Transverse colon (tissue), 4 donors: ENCODE data around the gene OOSP1. TPM values are rescaled to one million over a fixed set of nuclear protein-coding genes. Genes with fewer than 3 reads are reported as not detected.

Experiments
- DNase-seq: peaks from one replicate; pipeline ENCODE4 v3.0.0-alpha.2; 2019
- H3K27ac ChIP-seq, 4 donors: fragments of 200-600 bp; sonication (generic); 2 replicates each; pipeline ENCODE4 v1.5.1; 2016 to 2018; ENCODE audit warnings: inconsistent platforms in 4 of 4
- H3K27me3 ChIP-seq: fragments of 200-600 bp; sonication (generic); 2 replicates; pipeline ENCODE4 v1.5.1; 2017; ENCODE audit warnings: inconsistent platforms
- H3K36me3 ChIP-seq, 4 donors: fragments of 200-600 bp; sonication (generic); 2 replicates each; pipeline ENCODE4 v1.5.1; 2017 to 2019; ENCODE audit warnings: inconsistent platforms in 4 of 4
- H3K4me1 ChIP-seq, 4 donors: fragments of 200-600 bp; sonication (generic); 2 replicates each; pipeline ENCODE4 v1.5.1; 2017 to 2020; ENCODE audit warnings: inconsistent platforms in 4 of 4
- H3K4me3 ChIP-seq, 4 donors: fragments of 200-600 bp; sonication (generic); 1 replicate in 1 of 4; 2 replicates in 3 of 4; pipeline versions ENCODE4 v1.5.1 to v1.6.1; 2017 to 2019; ENCODE audit warnings: inconsistent platforms in 4 of 4
- H3K9me3 ChIP-seq, 2 donors: fragments of 200-600 bp; sonication (generic); 2 replicates each; pipeline ENCODE4 v1.5.1; 2017 to 2019; ENCODE audit warnings: inconsistent platforms in 2 of 2
- EP300 ChIP-seq: sonication (generic); formaldehyde crosslinking; IDR thresholded peaks from one replicate; pipeline ENCODE4 v1.6.1; 2017; ENCODE audit warnings: antibody characterized with exemption, low read depth
- POLR2A ChIP-seq: fragments of 450-650 bp; IDR thresholded peaks from one replicate; pipeline ENCODE4 v1.6.1; 2016; ENCODE audit warnings: antibody characterized with exemption, mild to moderate bottlenecking, moderate library complexity
- POLR2AphosphoS5 ChIP-seq, 3 donors: sonication (generic); formaldehyde crosslinking; IDR thresholded peaks; one replicate each; pipeline ENCODE4 v1.6.1; 2016; ENCODE audit warnings: antibody characterized with exemption in 3 of 3
- WGBS, 2 donors: methylation state at CpG; one replicate each; pipeline ENCODE4 v1.1.5; 2018; ENCODE audit warnings: low coverage in 1 of 2; 5-methylcytosine and 5-hydroxymethylcytosine counted together
- in situ Hi-C, 4 donors: fragments of 200-750 bp; cut with MboI; loops; one replicate each; pipeline versions ENCODE4 v1.15.0 to v1.15.1; 2017; ENCODE audit warnings: low sequenced_read_pairs in 3 of 4, low pct_ligation_motif_present in 1 of 4, low pct_unique_long_range_greater_than_20kb in 1 of 4
- intact Hi-C: fragments of 100-400 bp; cut with DNase I; formaldehyde crosslinking; loops from one replicate; pipeline ENCODE4 v1.15.1; 2023; ENCODE audit warnings: low total_unique reads
- total RNA-seq, 4 donors: library from RNA; depleted of rRNA; stranded (reverse); fragments of >200 nt; gene quantifications; one replicate each; pipeline ENCODE4 v1.1.0, GENCODE V29; 2016
- TF ChIP-seq, protein P1 (sequence below), 5 experiments: fragments of 200-600 bp in 3 of 5; fragments of 450-650 bp in 2 of 5; sonication (generic) in 3 of 5; IDR thresholded peaks; 1 replicate in 2 of 5; 2 replicates in 3 of 5; pipeline ENCODE4 v1.5.1; 2016 to 2017; ENCODE audit warnings: antibody characterized with exemption in 5 of 5, inconsistent platforms in 3 of 5, mild to moderate bottlenecking in 2 of 5, moderate library complexity in 1 of 5

OOSP1 gene
- total RNA-seq, 4 donors from 2014 or later, result not detected

DNA sequence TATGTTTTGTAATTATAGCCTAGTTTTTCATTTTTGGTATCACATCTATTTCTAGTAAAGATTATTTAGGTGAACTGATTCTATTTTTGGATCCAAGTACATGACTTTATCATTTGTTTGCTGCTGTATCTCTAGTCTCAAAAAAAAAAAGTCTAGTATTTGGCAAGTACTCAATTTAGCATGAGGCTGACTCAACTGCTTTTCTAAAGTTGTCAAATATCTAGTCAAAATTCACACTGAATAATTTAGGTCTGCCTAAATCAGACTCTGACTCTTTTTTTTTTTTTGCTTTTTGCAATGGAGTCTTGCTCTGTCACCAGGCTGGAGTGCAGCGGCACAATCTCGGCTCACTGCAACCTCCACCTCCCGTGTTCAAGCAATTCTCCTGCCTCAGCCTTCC lies 28.0 kb downstream of the OOSP1 start:
- Histone ChIP-seq H3K27ac (no peak overlapping the region), H3K4me3 (no peak overlapping the region), H3K4me1 (peaks cover 0 to 17% (median 5%) of the 10 kb centered on the region in 4 donors), H3K36me3 (no peaks in the 10 kb centered on the region), H3K9me3 (no peaks in the 10 kb centered on the region), H3K27me3 (no peaks in the 10 kb centered on the region)
- 90 to 100% methylated on average over 3 of the region's 3 CpGs for WGBS, 2 donors
- DNase-seq, result no peak
- TF ChIP-seq EP300, result no peak
- TF ChIP-seq, protein P1, sequence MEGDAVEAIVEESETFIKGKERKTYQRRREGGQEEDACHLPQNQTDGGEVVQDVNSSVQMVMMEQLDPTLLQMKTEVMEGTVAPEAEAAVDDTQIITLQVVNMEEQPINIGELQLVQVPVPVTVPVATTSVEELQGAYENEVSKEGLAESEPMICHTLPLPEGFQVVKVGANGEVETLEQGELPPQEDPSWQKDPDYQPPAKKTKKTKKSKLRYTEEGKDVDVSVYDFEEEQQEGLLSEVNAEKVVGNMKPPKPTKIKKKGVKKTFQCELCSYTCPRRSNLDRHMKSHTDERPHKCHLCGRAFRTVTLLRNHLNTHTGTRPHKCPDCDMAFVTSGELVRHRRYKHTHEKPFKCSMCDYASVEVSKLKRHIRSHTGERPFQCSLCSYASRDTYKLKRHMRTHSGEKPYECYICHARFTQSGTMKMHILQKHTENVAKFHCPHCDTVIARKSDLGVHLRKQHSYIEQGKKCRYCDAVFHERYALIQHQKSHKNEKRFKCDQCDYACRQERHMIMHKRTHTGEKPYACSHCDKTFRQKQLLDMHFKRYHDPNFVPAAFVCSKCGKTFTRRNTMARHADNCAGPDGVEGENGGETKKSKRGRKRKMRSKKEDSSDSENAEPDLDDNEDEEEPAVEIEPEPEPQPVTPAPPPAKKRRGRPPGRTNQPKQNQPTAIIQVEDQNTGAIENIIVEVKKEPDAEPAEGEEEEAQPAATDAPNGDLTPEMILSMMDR (IDR thresholded peaks at IDR 0.05), result no peak
- no peak for TF ChIP-seq POLR2A
- no peak for TF ChIP-seq POLR2AphosphoS5 (IDR thresholded peaks at IDR 0.05)
- in situ Hi-C loops, result no loop called here
- intact Hi-C loops, result no loop called here

DNA sequence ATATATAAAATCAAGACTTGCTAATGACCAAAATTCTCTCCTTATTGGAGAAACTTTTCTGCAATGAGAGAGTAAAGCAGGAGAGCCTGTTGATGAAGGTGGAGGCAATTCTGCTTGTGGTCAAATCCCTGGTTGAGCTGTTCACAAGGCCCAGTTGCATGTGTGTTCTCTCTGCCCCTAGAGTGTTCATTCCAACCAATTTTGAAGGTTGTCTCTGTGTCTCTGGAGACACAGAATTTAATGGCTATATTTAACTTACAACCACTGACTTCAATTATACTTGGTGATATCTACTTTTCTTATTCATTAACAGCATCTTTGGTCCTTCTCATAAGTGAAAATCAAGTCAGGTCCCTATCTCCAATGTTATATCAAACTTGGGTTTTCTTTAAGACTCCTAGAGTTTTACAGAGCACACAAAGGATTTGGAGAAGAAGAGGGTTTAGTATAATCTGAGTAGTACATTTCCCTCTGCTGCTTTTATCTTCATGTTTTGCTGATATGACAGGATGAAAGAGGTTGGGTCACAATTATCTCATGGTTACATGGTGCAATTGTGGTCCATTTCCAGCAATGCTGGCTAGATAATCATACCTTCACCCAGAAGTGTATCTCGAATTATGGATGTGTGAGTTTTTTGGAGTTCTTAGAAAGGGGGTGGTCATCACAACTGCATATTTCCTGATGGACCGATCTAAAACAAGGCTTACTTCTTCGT lies 29.6 kb downstream of the OOSP1 start:
- H3K4me1 ChIP-seq, result peaks cover 0 to 6% (median 2%) of the 10 kb centered on the region in 4 donors
- WGBS, 2 donors, result 92 to 93% methylated on average over 3 of the region's 3 CpGs
- H3K4me3 ChIP-seq, result no peak overlapping the region
- H3K27me3 ChIP-seq, result no peaks in the 10 kb centered on the region
- no peaks in the 10 kb centered on the region for H3K36me3 ChIP-seq
- intact Hi-C loops (no loop called here), in situ Hi-C loops (no loop called here)
- DNase-seq, result no peak
- no peaks in the 10 kb centered on the region for H3K9me3 ChIP-seq
- TF ChIP-seq, protein P1 (IDR thresholded peaks at IDR 0.05), result no peak
- TF ChIP-seq POLR2A, result no peak
- TF ChIP-seq POLR2AphosphoS5 (IDR thresholded peaks at IDR 0.05), result no peak
- no peak overlapping the region for H3K27ac ChIP-seq

DNA sequence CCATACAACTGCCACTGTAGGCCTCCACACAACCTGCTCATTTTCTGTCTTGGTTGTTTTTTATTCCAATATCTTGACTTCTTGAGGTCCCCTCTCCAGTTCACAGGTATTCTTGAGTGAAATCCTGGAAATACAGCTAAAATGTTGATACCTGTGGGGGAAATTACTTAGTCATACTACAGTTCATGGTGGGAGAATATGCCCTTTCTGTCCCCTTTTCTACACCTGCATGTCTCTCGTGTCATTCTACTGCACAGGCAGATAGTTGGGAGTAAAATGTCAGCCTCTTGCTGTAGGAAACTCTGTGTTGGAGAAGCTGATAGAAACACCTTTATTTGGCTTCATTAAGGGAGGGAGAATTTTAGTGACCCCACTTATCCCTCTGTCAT lies 30.2 kb downstream of the OOSP1 start:
- no peaks in the 10 kb centered on the region for H3K36me3 ChIP-seq
- no peak overlapping the region for H3K27ac ChIP-seq
- in situ Hi-C loops, result no loop called here
- WGBS, 2 donors, result 62 to 90% methylated on average over 1 of the region's 1 CpG
- peaks cover 0 to under 1% (median 0%) of the 10 kb centered on the region in 4 donors for H3K4me1 ChIP-seq
- TF ChIP-seq EP300 (no peak), POLR2AphosphoS5 (IDR thresholded peaks at IDR 0.05) (no peak), POLR2A (no peak)
- TF ChIP-seq, protein P1 (IDR thresholded peaks at IDR 0.05), result no peak
- intact Hi-C loops, result no loop called here
- no peaks in the 10 kb centered on the region for H3K9me3 ChIP-seq
- no peak for DNase-seq
- H3K27me3 ChIP-seq, result no peaks in the 10 kb centered on the region
- H3K4me3 ChIP-seq, result no peak overlapping the region

DNA sequence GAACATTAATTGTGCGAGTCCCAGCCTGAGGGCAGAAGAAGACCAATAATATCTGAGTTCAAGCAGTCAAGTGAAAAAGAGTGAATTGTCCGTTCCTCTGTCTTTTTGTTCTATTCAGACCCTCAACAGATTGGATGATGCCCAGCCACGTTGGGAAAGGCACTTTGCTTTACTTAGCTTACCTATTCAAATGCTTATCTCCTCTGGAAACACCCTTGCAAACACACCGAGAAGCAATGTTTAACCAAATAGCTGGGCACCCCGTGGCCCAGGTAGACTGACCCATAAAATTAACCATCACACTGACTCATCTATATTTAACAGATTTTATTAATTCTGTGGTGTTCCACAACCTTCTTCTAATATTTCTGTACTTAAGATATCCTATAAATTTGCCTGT lies 34.9 kb downstream of the OOSP1 start:
- no peaks in the 10 kb centered on the region for H3K36me3 ChIP-seq
- H3K4me3 ChIP-seq, result no peak overlapping the region
- intact Hi-C loops (no loop called here), in situ Hi-C loops (no loop called here)
- H3K27me3 ChIP-seq, result no peaks in the 10 kb centered on the region
- no peak for DNase-seq
- WGBS, 2 donors, result 36 to 57% methylated on average over 3 to 5 of the region's 5 CpGs
- no peaks in the 10 kb centered on the region for H3K9me3 ChIP-seq
- TF ChIP-seq EP300 (no peak), POLR2A (no peak), POLR2AphosphoS5 (IDR thresholded peaks at IDR 0.05) (no peak)
- TF ChIP-seq, protein P1 (IDR thresholded peaks at IDR 0.05), result no peak
- H3K4me1 ChIP-seq, result no peaks in the 10 kb centered on the region
- H3K27ac ChIP-seq, result no peak overlapping the region
